ENCODE results near the gene RAD50.

Gene RAD50

DNA sequence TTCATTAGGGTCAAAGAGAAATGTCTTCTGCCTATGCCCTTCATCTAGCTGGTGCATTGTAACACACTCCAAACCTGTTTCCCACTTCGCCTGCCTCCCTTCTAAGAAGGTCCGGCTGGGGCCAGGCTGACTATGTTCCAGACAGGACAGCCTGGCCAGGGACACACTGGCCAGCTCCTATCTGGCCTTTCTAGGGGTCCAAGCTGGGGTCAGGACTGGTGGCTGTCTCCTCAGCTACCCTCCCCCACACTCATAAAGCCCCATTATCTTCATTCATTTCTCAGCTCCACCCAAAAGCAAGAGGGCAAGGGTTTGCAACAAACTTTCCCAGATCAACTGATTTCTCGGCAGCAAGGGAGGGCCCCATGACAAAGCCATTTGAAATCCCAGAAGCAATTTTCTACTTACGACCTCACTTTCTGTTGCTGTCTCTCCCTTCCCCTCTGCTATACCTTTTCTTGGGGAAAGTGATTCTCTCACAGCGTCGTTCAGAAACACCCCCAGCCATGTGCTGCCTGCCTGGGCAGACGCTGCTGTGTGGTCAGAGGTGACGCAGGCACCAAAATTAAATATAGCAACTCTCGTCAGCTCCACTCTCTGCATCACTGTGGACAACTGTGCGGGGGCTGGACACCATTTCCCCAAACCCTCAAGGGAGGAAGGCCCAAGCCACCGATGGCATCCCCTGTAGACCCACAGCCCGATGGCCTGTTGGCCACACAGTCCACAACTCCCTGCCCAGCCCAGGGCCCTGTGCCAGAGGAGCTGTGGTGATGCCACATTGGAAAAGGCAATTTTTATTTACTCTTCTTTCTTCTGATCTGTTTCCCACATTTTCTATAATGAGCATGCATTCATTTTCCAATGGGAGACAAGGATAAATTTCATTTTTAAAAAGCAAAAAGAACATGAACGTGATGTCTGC lies 107.3 kb downstream of the RAD50 start:
- no peak for DNase-seq

DNA sequence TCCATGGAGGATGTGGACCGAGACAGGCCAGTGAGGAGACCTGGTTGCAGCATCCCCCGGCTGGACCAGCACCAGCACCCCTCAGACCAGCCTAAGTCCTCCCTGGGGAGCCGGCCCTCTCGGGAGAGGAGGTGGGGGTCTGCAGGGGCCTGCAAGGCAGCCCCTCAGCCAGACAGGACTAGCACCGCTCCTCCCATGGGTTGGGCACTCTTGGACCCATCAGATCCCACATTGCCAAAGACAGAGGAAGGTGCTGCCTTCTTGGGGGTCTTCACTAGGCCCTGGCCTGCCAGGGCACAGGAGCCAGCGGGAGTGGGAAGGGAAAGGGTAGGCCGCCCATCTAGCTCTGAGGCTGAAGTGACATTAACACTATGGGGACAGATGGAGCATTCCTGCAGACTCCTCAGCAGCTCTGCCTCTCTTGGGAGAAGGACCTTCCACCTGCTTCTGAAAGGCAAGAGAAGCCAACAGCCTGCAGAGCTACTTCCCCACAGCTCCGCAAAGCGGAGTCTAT lies 108.0 kb downstream of the RAD50 start:
- no peak for DNase-seq

DNA sequence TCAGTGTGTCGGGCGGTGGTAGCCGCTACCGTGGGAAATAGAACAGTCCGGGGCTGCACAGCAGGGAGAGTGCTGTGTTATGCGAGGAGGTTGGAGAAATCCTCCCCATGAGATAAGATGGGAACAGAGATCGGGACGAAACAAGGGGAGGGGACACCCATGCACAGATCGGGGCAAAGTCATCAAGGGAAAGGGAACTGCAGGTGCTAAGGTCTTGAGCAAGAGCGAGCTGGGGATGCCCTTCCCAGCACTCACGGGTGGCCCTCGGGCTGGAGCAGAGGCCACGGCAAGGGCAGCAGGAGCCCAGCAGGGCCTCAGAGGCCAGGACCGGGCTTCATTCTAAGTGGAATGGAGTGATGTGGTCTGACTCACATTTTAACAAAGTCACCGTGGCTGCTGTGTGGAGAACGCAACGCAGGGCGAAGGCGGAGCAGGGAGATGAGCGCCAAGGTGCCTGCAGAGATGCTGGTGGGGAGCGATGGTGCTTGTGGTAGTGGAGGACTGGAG lies 108.8 kb downstream of the RAD50 start:
- no peak for DNase-seq

DNA sequence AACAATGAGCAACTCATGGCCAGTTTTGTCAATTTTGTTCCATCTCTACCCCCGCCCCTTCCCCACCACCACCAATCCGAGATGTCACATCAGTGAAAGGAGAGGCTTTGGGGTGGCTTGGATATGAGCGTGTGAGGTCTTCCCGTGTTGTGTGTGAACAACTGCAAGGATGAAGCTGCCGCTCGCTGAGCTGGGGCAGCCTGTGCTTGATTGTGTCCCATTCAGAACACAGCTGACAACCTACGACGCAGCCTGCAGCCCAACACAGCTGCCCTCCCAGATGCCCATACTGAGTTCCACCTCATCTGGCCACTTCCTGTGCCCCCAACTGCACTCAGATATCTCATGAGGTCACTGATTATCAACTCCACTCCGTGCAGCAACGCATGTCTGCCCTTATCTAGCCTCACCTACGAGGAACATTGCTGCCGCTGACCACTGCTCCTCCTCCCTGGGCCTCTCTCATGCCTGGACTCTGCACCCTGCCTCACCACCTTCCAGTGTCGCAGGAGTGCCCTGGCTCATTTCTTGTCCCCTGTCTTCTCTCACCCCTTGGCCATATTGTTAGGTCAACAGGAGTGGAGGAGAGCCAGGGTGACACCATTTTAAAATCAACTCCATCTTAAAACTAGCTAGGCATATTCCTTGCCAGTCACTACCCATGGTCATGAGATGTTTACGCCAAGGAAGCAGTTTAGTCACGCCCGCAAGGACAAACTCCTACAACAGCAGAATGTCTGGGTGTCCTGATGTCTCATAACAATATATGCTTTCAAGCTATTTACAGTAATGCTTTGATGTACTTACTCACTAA lies 109.7 kb downstream of the RAD50 start:
- no peak for DNase-seq

DNA sequence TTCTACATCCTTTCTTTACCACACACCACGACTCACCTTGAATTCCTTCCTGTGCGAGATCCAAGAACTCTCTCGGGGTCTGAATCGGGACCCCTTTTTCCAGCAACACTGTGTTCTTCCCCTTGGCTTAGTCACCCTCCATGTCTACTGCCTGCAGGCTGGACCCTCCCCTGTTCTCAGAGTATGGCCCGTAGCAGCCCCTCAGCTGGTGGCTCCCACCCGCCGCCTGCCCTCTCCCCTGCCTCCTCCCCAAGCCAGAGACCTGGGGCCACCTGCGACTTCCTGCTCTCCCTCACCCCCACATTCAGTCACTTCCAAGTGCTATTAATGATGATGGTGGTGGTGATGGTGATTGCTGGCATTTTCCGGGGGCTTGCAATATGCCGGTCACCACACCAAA lies 110.5 kb downstream of the RAD50 start:
- DNase-seq = no peak

DNA sequence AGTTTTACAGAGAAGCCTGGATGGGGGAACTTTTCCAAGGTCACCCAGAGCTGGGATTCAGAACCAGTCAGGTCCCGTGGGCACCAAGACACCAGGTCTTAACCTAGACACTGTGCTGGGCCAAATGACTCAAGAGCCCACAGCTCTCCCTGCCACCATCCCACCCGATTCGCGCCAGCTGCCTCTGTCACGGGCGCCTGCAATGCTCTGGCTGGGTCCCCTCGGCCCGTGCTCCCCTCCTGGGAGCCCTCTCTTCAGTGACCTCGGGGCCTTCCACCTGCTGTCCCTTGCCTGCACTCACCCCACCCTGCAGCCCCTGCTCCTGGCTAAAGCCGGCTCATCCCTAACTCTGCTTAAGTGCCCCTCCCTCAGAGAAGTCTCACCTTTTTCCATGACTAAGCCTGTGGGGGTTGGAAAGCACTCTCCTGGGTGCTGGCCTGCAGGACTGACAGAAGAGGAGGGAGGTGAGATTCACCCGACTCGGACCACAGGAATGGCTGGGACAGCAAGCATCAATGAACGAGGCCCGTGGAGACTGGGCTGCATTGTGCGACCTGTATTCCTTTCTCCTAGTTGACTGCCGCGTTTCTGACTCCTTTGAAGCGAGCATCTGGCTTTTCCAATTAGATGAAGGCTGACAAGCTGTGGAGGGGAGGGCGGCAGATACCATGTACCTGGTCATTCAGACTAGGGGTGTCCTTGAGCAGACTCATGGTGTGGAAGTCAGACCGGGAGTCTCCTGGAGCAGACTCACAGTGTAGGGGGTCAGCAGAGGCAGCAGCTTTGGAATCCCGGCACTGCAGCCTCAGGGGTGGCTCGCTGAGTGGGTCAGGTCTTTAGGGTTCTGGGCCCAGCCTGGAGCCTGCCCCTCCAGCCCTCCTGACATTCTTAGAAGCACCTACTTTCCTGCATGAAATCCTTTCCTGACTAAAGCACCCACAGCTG lies 111.3 kb downstream of the RAD50 start:
- no peak for DNase-seq

DNA sequence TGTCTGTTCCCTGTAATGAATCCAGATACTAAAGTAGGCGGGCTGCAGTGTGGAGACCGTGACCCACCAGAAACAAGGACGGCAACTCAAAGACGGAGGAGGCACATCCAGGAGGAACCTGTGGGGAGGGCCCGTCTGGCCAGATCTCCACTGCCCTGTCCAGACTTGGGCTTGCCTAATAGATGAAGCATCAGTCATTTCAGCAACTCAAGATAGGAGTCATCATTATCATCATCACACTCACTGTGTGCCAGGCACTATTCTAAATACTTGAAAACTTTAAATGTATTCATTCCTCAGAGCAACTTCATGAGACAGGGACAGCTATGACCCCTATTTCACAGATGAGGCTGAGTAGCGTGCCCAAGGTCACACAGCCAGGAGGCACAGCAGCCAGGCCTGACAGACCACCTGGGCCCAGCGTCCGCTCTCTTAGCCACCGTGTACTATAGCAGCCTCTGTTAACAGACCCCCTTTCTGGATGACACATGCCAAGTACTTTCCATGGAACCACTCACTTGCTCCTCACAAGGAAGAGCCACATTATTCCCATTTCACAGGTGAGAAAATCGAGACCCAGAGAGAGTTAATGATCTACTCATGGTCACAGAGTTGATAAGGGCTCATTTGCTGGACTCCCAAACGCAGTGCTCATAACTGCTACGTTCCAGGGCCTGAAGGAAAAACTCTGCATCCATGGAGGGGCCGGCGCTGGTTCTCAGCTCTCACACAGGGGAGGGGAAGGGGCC lies 112.1 kb downstream of the RAD50 start:
- no peak for DNase-seq

DNA sequence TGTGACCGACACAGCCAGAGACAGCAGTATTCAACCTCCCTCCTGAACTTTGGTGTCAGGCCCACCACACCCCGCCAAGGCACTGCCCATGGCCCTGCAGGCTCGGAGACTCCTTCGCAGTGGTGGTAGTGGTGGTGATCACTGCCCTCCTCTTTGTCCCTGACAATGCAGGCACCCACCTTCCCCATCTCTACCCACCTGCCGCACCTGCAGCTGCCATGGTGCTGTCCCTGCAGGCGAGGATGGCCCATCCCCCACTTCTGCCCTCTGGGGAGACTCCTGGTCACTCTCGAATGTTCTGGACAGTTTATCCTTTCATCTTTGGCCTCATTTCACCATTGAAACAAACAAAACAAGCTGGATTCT lies 112.7 kb downstream of the RAD50 start:
- no peak for DNase-seq

DNA sequence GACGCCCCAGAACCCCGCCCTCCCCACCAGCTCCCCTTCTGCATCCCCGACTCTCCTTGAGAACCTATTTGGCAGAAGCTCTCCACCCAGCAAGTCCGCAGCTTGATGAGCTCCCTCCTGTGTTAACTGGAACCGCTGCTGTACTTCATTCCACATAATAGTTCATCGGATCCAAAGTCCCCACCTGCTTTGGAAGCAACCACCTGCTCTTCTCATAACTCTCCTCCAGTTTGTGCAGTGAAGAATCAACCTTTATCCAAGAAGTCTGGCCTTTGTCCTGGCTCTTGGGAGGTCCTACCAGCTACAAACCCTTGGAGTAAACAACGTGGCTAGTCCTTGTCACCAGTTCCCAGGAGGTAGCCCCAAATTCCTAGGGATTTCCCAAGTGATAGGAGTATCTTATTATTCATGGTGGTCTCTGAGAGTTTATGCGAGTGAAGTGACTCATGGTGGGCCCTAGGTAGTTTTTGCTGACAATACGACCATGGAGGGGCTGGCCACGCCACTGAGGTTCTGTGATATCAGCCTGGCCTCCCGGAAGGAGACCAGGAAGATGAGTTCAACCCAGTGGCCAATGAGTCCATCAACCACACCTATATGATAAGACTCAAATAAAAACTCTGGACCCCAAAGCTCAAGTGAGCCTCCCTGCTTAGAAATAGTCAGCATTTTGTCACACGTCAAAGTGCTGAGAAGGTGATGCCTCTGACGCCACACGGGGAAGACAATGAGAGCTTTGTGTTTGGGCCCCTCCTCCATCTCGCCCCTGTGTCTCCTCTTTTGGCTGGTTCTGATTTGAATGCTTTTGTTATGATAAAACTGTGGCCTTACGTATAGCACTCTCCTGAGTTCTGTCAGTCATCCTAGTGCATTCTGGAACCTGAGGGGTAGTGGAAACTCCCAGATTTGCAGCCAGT lies 113.4 kb downstream of the RAD50 start:
- no peak for DNase-seq

DNA sequence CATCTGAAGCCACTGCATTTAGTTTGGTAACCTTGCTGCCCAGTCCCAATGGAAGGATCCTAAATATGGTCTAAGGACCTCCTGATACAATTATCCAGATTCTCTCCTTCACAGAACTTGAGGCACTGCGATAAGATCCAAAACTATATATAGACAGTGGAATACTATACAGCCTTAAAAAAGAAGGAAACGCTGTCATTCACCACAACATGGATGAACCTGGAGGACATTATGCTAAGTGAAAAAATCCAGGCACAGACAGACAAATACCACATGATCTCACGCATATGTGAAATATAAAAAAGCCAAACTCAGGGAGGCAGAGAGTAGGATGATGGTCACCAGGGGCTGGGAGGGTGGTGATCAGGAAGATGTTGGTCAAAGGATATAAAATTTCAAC lies 114.2 kb downstream of the RAD50 start:
- DNase-seq = no peak

DNA sequence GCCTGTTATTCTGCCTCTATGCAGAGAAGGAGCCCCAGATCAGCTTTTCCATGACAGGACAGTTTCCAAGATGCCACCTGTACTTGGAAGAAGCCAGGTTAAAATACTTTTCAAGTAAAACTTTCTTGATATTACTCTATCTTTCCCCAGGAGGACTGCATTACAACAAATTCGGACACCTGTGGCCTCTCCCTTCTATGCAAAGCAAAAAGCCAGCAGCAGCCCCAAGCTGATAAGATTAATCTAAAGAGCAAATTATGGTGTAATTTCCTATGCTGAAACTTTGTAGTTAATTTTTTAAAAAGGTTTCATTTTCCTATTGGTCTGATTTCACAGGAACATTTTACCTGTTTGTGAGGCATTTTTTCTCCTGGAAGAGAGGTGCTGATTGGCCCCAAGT lies 116.7 kb downstream of the RAD50 start:
- no peak for DNase-seq

DNA sequence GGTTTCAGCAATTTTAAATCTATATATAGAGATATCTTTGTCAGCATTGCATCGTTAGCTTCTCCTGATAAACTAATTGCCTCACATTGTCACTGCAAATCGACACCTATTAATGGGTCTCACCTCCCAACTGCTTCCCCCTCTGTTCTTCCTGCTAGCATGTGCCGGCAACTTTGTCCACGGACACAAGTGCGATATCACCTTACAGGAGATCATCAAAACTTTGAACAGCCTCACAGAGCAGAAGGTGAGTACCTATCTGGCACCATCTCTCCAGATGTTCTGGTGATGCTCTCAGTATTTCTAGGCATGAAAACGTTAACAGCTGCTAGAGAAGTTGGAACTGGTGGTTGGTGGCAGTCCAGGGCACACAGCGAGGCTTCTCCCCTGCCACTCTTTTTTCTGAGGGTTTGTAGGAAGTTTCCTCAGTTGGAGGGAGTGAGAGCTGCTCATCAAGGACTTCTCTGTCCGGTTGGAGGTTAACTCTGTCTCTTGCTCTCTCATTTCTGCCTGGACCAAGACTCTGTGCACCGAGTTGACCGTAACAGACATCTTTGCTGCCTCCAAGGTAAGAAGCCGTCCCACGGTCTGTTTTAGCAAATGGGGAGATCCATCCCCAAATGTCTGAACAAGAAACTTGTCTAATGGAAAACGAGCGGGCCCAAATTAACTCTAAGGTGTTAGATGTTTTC lies 117.3 kb downstream of the RAD50 start, which contains the start of gene IL4:
TSS of gene IL4 (plus strand) at position 51 of the 692 bp plus-strand sequence. CDS start at position 113, 62 bp downstream.
- DNase-seq = no peak

DNA sequence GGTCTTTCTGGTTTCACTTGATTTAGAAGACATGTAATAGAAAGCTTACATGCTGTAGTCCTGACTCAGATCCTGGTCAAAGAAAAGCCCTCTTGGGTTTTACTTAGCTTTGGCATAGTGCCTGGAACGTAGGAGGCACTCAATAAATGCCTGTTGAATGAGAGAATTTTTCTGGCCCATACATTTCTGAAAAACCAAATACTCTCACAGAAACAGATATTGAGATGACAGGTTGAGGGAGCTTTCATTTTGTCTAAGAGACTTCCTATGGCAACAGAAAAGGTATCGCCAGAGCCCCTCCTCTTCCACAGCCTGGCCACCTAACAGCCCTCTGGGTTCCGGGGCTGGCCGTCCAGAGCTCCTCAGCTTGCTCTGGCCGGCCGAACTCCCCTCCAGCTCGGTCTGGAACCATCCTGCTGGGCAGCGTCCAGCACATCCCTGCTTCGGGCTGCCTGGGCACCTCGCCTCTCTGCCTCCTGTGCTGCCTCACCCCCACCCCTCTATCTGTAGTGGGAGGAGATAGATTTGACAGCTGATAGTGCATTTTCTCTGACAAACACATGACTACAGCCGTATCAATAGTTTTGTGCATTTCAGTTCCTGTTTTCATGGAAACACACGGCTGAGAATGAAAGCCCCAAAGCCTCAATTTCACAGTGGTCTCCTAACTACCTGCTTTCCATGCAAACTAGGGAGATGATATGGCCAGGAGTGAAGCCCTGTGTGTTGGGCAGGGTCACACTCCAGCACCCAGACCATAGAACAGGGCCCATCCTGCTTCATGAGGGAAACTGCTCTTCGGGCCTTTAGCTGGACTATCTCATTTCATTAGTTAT lies 118.1 kb downstream of the RAD50 start:
- DNase-seq = no peak

DNA sequence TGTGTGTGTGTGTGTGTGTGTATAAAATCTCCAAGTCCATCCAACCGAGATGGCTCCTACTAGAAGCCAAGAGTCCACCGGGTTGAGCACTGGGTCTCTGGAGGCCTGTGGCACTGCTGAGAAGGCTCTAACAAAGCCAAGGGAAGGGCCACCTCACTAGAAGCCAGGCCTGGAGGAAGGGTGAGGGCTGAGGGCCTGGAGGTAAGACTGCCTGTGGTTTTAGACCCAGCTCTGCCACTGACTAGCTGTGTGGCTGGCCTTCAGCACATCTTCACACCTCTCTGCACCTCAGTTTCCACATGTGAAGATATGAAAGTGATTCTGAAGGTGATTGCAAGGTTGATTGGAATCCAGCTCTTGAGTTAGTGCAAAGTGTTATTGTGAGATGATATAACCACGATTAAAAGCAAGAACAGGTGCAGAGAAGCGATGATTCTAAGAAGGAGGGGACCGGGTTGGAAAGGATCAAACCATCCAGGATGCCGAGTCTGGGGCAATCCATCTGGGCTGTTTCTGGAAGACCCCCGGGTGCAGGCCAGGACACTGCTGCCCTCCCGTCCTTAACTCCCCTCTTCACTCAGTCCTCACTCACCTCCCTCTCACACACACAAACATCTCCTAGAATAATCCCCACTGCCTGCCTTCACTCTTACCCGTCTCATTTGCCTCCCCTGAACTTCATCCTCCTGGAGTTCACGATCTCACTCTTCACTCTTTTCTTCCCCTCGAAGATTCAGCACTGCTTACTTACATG lies 119.3 kb downstream of the RAD50 start:
- DNase-seq = no peak

DNA sequence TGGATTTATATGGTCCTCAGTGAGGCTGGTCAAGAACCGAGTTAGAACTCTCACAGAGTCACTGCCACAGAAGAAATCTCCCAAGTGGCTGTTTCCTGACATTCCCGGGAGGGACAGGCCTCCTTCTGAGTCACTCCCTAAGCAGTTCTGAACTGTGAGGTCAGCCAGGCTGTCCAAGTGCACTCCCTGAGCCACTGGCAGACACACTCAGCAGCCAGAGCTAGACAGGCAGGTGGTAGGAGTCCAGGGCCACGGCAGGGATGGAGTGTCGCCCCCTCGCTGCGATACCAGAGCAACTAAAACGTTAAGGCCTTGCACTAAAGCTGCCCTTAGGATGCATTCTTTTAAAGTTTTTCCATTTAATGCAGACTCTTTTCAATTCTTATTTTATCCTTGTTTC lies 120.4 kb downstream of the RAD50 start:
- DNase-seq = no peak

DNA sequence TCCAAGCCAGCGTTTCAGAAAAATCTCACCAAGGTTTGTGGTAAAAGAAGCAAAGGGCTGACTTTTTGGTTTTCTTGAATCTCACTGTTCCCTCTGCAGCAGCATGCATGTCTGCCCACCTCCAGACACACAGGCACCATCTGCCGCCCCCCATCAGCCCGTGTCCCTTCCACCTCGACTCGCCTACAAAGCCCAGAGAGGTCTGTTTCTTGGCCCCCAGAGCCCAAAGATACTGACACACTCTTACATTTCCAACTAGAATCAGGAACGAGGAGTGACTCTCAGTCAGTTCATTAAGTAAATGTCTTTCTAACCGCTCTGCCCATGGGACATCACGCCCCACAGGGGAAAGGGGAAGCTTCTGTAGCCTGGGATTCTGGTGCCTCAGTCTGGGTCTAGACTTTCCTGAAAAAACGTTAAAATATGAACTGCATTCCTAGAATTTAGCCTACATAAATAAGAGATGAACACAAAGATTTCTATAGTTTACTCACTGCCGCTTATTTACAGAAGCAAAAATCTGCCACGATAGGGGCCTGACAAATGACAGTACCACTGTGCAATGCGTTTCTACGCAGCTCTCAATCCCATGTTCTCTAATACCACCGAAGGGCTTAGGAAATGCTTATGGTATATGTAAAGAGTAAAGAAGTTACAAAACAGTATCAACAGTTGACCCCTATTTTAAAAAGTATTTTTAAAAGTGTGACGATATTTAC lies 121.1 kb downstream of the RAD50 start:
- DNase-seq = no peak

DNA sequence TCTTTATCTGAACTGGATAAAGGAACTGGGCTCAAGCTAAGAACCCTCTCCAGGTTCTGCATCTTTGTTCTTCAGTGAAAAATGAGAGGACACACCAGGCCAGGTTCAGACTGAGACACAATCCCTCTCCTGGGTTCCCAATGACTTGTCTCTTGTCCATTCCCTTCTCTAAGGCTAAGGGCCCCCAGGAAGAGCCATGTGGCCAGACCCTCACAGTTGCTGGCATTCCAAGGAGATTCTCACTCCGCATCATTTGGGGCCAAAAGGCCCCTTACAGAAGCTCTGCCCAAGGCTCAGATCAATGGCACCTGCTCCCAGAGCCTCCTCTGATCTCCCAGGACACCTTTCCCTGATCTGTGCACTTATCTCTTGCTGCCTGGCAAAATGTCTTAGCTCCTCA lies 122.0 kb downstream of the RAD50 start:
- no peak for DNase-seq
